Measurements from ENCODE around the gene NPFFR2.

DNA sequence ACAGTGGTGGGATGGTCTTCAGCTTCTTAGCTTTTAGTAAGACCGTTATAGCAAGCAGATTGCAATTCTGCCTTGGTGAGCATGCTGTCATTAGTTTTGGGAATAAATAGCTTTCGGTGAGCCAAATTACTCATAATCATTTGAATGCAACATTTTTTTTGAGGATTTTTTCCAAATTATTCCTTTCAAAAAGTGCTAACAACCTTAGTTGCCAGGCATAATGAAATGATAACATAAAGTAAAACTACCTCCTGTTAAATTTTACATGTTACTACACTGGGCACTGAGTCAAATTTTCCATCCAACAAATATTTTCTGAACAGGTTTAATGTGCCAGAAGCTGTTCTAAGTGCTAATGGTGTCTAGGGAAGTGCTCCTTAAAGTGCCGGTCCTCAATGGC is 15.8 kb upstream of the NPFFR2 start:
- TF ChIP-seq, protein P1, sequence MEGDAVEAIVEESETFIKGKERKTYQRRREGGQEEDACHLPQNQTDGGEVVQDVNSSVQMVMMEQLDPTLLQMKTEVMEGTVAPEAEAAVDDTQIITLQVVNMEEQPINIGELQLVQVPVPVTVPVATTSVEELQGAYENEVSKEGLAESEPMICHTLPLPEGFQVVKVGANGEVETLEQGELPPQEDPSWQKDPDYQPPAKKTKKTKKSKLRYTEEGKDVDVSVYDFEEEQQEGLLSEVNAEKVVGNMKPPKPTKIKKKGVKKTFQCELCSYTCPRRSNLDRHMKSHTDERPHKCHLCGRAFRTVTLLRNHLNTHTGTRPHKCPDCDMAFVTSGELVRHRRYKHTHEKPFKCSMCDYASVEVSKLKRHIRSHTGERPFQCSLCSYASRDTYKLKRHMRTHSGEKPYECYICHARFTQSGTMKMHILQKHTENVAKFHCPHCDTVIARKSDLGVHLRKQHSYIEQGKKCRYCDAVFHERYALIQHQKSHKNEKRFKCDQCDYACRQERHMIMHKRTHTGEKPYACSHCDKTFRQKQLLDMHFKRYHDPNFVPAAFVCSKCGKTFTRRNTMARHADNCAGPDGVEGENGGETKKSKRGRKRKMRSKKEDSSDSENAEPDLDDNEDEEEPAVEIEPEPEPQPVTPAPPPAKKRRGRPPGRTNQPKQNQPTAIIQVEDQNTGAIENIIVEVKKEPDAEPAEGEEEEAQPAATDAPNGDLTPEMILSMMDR (IDR thresholded peaks at IDR 0.05) = no peak
- TF ChIP-seq POLR2A (IDR thresholded peaks at IDR 0.05) = no peak
- no peak for TF ChIP-seq EP300 (IDR thresholded peaks at IDR 0.05)
- no peak for TF ChIP-seq POLR2AphosphoS5 (IDR thresholded peaks at IDR 0.05)

Data from sigmoid colon (tissue), 4 donors.